NCI-H1436 treated with DMSO at 0.1 percent for 48 hours (cell line): ENCODE data around the gene FGFRL1.
"Not testable (repeated sequence)": the region's sequence is repeated elsewhere in the genome, so short reads cannot be mapped to it uniquely, and the experiment has no call there.

ENCODE experiments used
- DNase-seq: peaks from one replicate; lab custom pipeline; 2025; lab: John Stamatoyannopoulos, UW

The FGFRL1 gene

DNA sequence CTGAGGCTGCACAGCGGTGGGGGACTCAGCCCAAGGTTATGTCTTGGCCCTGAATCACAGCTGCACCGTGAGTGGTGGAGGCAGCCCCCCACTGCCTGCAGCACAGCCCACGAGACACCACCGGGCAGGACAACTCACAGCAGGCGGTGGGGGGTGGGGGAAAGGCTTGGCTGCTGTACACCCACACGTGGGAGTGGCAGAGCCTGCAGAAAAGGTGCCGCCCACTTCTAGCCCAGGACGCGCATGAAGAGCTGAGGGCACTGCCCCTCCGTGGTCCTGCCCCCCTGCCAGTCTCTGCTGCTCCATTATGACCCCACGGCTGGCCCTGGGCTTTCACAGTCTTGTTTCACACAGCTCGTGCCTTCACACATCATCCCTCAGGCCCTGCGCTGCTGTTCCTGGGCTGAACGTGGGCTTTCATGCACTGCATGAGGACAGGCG is 40.8 kb downstream of the FGFRL1 start:
- no peak for DNase-seq

DNA sequence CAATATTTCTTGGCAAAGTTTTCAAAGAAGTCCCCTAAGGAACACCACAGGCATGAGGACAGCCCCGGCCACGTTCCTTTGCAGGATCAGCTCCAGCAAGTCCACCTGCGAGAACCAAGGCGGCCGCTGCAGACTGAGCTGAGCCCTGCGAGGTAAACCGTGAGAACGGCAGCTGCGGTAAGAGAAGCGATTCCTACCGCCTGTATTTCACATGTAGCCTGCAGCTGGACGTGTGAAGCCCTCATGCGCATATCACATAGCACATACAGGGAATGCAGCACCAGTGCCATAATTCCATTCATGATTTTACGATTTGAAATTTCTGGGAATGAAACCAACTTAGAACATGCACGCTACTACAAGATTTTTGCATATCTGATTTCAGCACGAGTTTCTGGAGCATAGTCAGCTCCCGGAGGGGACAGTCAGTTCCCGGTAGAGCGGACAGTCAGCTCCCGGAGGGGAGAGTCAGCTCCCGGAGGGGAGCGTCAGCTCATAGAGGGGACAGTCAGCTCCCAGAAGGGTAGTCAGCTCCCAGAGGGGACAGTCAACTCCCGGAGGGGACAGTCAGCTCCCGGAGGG is 41.7 kb downstream of the FGFRL1 start:
- DNase-seq, result no peak

DNA sequence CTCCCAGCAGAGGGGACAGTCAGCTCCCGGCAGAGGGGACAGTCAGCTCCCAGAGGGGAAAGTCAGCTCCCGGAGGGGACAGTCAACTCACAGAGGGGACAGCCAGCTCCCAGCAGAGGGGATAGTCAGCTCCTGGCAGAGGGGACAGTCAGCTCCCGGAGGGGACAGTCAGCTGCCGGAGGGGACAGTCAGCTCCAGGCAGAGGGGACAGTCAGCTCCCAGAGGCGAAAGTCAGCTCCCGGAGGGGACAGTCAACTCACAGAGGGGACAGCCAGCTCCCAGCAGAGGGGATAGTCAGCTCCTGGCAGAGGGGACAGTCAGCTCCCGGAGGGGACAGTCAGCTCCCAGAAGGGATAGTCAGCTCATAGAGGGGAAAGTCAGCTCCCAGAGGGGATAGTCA is 42.5 kb downstream of the FGFRL1 start:
- DNase-seq, result not testable (repeated sequence)

DNA sequence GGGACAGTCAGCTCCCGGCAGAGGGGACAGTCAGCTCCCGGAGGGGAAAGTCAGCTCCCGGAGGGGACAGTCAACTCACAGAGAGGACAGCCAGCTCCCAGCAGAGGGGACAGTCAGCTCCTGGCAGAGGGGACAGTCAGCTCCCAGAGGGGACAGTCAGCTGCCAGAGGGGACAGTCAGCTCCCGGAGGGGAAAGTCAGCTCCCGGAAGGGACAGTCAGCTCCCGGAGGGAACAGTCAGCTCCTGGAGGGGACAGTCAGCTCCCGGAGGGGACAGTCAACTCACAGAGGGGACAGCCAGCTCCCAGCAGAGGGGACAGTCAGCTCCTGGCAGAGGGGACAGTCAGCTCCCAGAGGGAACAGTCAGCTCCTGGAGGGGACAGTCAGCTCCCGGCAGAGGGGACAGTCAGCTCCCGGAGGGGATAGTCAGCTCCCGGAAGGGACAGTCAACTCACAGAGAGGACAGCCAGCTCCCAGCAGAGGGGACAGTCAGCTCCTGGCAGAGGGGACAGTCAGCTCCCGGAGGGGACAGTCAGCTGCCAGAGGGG is 43.3 kb downstream of the FGFRL1 start:
- DNase-seq, result not testable (repeated sequence)

DNA sequence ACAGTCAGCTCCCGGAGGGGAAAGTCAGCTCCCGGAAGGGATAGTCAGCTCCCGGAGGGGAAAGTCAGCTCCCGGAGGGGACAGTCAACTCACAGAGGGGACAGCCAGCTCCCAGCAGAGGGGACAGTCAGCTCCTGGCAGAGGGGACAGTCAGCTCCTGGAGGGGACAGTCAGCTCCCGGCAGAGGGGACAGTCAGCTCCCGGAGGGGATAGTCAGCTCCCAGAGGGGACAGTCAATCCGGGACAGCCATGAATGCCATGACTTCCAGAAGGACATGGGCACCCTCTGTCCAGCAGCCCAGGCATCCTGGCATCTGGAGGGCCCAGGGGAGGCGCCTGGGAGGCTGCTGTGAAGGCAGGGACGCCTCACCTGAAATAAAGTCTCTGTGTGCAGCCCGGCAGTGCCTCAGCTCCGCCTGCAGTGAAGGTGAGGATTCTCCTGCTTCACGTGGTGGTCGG is 43.8 kb downstream of the FGFRL1 start:
- DNase-seq, result not testable (repeated sequence)

DNA sequence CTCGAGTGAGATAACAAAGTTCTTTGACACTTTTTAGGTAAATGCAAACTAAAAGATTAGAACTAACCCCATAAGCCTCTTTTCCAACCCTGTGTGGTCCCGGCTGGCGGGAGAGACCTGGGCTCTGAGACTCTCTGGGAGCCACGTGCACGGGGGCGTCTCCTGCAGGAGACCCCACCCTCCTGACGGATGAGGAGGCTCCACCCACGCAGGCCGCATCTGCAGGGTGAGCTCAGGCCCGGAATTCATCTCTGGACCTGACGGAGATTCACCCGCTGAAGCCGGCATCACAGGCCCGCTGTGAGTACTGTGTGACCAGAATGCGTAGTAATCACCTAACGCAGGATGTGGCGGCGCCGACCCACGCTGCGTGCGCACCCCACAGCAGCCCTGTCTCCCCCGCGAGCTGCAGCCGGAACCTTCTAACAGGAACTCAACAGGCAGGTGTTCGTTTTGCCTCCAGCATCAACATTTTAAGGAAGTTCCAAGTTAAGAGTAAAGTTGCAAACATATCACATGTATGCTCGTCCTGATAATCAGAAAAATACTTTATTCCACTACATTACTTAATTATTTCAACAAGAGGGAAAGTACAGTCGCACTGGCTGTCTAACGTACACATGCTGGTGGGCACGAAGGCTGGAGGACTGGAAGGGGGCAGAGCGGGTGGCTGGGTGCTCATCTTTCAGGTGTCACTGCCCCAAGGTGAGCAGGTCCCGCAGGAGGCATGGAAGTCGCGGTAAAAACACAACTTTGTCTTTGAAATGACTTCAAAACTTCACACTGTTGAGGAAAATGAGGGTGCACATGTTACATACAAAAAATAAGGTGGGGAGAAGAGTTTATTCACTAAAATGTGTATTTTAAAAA is 44.5 kb downstream of the FGFRL1 start:
- DNase-seq, result no peak

DNA sequence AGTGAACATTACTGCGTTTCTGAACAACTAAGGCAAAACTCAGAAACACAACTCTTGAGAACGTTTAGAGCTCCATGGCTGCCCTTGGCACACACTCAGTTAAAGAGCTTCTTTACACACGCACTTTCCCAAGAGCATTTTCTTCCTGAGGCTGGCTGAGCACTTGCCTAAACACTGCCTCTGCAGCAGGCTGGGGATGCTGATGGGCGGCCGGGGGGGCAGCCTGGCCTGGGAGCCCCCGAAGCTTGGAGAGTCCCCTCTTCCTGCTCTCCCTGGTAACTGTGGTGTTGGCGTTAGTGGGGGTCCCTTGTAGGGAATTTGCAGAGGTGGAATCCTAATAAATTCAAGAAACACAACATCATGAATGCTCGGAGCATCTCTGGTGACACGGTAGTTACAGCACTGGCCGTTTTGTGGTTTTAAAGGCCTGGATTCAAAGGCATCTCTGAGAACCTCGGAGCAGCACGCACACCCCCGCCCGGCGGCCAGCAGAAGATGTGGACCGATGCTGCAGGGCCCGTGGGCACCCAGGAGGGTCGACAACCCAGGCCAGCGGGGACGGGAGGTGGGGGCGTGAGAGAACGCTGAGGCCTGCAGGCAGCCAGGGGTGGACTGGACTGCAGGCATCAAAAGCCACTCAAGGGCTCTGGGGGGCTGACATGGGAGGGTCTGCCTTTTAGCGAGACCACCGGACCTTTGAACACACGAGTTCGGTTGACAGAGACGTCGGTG is 45.4 kb downstream of the FGFRL1 start:
- no peak for DNase-seq

DNA sequence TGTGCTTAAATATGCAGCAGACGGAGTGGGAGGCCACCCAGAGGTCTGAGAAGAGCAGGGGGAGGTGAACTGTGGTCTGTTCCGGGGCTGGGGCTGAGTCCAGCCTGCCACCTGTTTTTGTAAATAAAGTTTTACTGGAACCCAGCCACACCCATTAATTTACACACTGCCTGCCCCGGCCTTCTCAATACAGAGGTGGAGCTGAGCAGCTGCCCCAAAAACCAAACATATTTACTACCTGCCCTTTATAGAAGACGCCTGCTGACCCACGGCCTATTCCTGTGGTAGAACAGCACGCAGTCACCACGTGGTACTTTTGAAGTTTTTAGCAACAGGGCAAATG is 45.9 kb downstream of the FGFRL1 start:
- DNase-seq, result no peak

DNA sequence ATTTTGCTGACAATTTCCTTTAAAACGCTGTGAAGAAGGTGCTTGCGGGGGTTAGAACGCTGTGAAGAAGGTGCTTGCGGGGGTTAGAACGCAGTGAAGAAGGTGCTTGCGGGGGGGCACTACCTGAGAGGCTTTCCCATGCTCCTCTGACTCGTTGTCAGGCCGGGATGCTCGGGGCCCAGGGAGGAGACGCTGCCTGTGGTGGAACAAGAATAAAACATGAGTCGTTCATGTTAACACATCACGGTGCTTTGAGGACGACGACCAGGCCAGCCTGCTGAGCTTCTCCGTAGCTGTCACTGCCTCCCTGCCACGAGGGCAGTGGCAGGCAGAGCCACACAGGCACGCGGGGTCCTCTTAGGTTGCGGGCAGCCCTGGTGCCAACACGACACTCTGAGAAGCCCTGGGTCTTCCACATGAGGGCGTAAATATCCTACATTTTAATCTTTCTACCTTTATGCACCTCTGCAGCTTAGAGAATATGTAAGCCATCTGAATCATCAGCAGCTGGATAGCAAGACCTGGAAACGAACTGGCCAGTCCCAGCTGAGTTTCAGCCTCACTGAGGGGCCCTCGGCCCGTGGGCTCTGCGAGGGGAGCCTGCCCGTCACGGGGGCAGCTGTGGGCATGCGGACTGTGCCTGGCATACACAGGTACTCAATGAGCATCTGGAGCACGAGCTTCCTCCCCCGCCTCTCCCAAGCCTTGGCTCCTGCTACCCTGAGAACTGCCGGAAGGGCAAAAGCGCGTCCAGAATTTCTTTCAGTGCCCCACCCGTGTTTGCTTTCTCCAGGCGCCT is 47.0 kb downstream of the FGFRL1 start:
- DNase-seq, result no peak

DNA sequence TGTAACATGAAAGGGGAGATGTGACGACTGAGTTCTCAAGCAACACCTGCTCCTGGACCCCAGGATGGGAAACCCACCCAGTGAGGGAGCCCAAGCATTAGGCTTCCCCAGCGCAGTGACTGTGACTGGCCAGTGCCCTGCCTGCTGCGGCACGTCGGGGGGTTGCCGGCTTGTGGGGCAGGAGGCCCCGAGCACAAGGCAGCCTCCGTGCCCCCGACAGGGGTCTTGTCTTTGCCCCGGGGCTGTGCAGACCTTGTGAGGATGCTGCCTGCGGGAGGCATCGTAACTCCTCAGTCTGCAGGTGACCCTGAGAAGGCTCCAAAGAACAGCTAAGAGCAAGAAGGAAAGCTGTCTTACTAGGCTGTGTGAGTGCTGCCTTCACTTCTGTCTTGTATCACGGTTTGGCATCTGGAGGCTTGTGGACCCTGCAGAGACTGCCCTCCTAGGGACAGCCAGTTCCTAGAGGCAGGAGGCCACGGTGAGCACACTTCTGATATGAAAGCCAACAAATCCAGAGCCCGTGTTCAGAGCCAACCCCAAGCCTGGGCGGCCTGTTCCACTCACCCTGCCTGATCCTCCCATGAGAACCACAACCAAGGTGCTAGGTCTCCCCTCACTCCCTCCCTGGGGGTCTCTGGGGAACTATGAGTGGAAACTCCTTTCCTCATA is 47.7 kb downstream of the FGFRL1 start:
- no peak for DNase-seq

DNA sequence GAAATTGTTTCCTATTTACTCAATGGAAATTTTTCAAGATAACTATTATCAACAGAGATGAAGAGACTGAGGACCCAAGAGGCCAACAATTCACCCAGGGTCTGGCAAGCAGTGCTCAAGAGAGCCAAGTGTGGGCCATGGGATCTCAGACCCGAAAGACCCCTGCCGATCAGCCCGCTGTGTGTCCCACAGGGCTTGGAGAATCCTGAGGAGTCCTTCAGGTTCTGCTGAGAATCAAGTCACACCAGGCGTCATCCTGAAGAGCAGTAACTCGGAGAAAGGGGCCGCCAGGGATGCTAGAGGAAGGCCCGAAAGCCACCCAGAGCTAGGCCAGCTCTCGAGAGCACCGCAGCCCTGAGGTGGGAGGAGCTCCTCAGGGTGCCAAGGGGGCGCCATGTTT is 48.7 kb downstream of the FGFRL1 start:
- DNase-seq, result no peak

DNA sequence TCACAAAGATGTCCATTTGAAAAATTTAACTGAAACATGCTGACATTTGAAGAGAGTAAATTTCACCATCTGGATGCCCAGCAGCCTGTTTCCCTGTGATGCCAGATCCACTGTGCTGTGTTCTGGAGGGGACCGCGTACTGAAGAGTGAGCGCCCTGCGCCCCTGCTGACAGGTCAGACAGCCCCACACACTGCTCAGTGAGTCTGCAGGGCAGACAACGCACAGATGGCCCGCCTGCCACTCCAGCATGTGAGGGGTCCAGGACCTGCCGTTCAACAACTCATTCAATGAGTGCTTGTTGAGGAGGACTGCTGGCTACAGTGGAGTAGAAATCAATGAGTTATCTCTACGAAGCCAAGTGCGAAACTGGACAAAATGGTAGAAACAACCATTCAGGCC is 49.2 kb downstream of the FGFRL1 start:
- DNase-seq, result no peak

DNA sequence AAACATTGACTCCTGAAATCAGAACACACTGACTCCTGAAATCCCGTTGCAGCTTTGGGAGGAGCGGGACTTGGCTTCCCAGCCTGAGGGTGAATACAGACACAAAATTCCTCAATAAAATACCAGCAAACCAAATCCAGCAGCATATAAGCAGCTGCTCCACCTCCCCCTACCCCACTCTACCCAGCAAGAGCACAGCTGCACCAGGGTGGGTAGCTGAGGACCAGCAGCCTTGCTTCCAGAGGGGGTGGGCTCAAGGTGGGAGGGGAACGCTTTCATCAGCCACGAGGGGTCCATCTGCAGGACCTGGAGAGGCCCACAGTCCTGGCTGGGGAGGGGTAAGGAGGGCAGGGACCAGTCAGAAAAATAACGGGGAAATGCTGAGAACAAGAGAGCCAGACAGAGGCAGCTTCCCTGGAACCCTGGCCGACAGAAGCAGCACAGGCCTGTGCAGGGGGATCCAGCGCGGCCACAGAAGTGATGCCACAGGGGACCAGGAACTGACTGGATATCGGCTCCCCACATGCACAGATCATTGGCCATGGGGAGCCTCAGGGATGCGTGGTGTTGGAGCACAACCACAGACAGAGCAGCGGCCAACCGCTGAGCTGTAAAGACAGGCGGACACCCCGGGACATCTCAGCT is 49.8 kb downstream of the FGFRL1 start:
- no peak for DNase-seq

DNA sequence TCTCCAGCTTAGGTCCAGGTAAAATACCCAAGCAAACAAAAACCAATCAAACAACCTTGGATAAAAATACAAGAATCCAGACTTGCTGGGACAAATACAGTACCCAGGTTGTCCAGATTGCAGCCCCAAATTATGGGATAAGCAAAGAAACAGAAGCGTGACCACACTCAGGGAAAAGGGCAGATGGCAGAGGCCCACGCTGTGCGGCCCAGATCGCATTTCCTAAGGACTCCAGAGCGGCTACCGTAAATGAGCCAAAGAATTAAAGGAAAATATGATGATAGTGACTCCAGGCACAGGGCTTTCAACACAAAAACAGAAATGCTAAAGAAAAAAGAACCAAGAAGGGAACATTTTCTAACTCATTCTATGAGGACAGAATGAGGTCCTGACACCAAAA is 50.3 kb downstream of the FGFRL1 start:
- no peak for DNase-seq

DNA sequence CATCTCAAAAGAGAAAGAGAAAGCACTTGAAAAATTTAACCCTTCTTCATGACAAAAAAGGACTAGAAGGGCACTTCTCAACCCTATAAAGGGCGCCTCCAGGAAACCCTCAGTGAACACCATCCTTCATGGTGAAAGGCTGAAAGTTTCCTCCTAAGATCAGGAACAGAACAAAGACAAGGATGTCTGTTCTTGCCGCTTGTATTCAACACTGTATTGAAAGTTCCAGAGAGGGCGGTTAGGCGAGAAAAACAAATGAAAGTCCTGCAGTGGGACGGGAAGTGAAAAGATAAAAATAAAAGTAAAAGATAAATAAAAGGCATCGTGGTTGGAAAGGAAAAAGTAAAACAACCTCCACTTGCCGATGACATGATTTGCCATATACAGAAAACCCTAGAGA is 51.0 kb downstream of the FGFRL1 start:
- DNase-seq, result no peak

DNA sequence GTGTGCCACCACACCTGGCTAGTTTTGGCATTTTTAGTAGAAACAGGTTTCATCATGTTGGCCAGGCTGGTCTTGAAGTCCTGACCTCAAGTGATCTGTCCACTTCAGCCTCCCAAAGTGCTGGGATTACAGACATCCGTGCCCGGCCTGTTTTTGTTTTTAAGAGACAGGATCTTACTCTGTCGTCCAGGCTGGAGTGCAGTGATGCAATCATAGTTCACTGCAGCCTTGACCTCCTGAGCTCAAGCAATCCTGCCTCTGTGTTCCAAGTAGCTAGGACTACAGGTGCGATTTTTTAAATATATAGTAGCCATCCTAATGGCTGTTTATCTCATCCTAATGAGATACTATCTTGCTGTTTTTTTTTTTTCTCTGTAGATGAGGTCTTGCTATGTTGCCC is 54.3 kb downstream of the FGFRL1 start:
- no peak for DNase-seq

DNA sequence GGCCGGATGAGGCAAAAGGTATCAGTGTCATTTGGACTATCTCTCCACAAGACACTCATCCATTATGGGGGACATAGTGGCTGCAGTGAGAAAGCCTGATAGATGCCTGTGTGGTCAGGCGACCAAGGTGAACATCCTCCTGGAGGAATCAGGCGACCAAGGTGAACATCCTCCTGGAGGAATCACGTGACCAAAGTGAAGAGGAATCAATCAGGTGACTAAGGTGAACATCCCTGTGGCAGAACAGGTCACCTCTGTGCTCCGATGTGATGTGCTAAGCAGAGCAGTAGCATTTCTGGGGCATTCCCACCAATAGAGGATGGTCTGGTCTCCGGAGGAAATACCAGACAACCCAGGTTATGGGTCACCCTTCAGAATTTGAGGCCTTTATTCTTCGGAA is 58.0 kb downstream of the FGFRL1 start:
- no peak for DNase-seq

DNA sequence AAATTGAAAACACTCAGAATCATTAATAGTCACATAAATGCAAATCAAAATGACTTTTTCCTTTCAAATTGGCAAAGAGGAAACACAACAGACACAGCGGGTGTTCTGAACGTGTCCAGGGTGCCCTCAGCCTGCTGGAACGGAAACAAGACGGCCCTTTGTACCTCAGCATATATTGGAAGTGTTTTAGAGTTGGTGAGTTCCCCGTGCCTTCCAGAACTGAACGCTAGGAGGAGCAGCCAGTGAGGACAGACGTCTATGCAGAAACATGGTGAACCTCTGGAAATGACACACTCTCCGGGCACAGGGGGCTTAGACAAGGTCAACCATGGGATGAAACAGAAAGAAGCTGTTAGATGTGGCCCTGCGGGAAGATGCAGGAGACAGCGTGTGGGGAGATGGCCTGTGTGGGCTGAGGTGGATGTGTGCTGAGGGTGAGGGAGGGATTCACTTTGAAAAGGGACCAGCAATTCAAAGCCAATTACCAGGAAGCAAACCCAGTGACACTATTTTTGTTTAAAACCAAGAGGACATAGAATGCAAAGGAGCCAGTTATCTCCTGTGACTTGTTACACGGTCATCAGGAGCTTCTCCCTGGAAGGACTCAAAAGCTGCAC is 61.5 kb downstream of the FGFRL1 start:
- no peak for DNase-seq

DNA sequence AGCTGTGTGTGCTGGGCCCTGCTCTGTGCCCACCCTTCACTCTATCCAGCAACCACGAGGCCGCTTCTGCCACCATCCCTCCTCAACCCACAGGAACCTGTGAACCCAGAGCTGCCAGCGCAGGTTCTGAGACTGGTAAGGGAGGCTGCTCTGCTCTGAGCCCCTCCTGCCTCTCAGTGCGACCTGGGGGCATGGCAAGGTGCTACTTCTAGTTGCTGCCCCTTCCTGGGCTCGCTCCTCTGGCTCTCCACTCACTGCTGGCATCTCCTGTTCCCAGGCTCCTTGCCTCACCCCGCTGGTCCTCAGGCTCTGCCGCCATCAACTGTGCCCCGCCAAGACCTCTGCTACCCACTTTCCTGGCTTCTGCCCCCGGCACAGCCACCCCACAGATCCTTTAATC is 62.7 kb downstream of the FGFRL1 start:
- no peak for DNase-seq

DNA sequence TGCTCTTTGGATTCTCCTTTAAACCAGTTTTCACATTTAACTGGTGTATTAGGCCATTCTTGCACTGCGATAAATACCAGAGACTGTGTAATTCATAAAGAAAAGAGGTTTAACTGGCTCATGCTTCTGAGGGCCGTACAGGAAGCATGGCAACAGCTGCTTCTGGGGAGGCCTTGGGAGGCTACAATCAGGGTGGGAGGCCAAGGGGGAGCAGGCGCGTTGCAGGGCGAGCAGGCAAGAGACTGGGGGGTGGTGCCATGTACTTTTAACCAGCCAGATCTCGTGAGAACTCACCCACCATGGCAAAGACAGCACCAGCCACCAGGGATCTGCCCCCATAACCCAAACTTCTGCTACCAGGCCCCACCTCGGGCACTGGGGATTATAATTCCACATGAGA is 63.8 kb downstream of the FGFRL1 start:
- no peak for DNase-seq
